SK-N-SH (cell line): ENCODE data around the gene GJD3.

Experiments
- EP300 ChIP-seq, 2 experiments: IDR thresholded peaks; 2 replicates each; pipeline versions ENCODE4 v1.4.0 to v1.6.1; 2012; ENCODE audit warnings: borderline replicate concordance in 1 of 2, low read depth in 1 of 2, low read length in 1 of 2
- EZH2phosphoT487 ChIP-seq: fragments of 200-600 bp; sonication (generic); IDR thresholded peaks from 2 replicates; pipeline ENCODE4 v1.6.1; 2017; ENCODE audit warnings: low read depth, mixed run types, mild to moderate bottlenecking, antibody characterized with exemption, moderate library complexity, borderline replicate concordance
- MXI1 ChIP-seq: IDR thresholded peaks from 2 replicates; pipeline ENCODE4 v1.6.1; 2012; ENCODE audit warnings: mild to moderate bottlenecking, low read depth, low read length, improper control_type of control experiment
- POLR2AphosphoS5 ChIP-seq: IDR thresholded peaks from 2 replicates; pipeline ENCODE4 v1.6.1; 2012; ENCODE audit warnings: low read depth, low read length
- TAF1 ChIP-seq: IDR thresholded peaks from 2 replicates; pipeline ENCODE4 v1.6.1; 2012; ENCODE audit warnings: low read depth, mild to moderate bottlenecking, low read length, moderate library complexity, borderline replicate concordance
- TCF12 ChIP-seq: IDR thresholded peaks from 2 replicates; pipeline ENCODE4 v1.4.0; 2012
- TEAD4 ChIP-seq: IDR thresholded peaks from 2 replicates; pipeline ENCODE4 v1.4.0; 2012; ENCODE audit warnings: mild to moderate bottlenecking, borderline replicate concordance; ENCODE audit not compliant: insufficient read depth
- USF2 ChIP-seq: fragments of 150-350 bp; IDR thresholded peaks from 2 replicates; pipeline ENCODE4 v1.6.1; 2017; ENCODE audit warnings: antibody characterized with exemption, low read length, low read depth, borderline replicate concordance
- YY1 ChIP-seq: IDR thresholded peaks from 2 replicates; pipeline ENCODE4 v1.4.0; 2012; ENCODE audit warnings: low read depth, mild to moderate bottlenecking
- TF ChIP-seq, protein P1 (sequence below): fragments of 200-600 bp; sonication (generic); IDR thresholded peaks from 2 replicates; pipeline ENCODE4 v1.6.1; 2017; ENCODE audit warnings: antibody characterized with exemption, mild to moderate bottlenecking, moderate library complexity

DNA sequence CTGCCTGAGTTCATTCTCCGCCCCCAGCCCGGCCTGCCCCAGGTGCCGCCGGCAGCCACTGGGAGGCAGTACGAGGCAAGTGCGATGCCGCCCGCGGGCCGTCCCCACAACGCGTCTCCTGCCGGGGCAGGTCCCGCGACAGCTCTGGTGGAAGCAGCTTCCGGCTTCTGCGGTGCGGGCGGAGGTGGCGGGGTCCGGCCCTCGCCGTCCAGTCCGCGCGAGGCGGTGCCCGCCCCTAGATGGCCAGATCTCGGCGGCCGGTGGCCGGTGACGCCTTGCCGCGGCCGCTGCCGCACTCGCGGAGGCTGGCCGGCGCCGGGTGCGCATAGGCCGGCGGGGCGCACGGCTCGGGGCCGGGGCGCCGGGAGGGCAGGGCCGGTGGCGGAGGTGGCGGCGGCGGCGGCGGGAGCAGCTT lies 1.8 kb downstream of the GJD3 start:
- TF ChIP-seq POLR2AphosphoS5, result no peak
- TF ChIP-seq, protein P1, sequence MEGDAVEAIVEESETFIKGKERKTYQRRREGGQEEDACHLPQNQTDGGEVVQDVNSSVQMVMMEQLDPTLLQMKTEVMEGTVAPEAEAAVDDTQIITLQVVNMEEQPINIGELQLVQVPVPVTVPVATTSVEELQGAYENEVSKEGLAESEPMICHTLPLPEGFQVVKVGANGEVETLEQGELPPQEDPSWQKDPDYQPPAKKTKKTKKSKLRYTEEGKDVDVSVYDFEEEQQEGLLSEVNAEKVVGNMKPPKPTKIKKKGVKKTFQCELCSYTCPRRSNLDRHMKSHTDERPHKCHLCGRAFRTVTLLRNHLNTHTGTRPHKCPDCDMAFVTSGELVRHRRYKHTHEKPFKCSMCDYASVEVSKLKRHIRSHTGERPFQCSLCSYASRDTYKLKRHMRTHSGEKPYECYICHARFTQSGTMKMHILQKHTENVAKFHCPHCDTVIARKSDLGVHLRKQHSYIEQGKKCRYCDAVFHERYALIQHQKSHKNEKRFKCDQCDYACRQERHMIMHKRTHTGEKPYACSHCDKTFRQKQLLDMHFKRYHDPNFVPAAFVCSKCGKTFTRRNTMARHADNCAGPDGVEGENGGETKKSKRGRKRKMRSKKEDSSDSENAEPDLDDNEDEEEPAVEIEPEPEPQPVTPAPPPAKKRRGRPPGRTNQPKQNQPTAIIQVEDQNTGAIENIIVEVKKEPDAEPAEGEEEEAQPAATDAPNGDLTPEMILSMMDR, result peak; percentile 72
- TF ChIP-seq TEAD4, result no peak
- peak; percentile 30 for TF ChIP-seq MXI1
- no peak for TF ChIP-seq USF2
- no peak for TF ChIP-seq EZH2phosphoT487
- no peak for TF ChIP-seq YY1
- no peak for TF ChIP-seq TAF1
- no peak for TF ChIP-seq TCF12
- TF ChIP-seq EP300 (IDR thresholded peaks at IDR 0.05; ENCODE audit: borderline replicate concordance in 1 of 2, low read depth in 1 of 2, low read length in 1 of 2), result no peak
